Measurements from ENCODE around the gene STPG4. TPM values are rescaled to one million over a fixed set of nuclear protein-coding genes. Genes with fewer than 3 reads are reported as not detected.
A peak's percentile ranks its signal among the peaks of the same experiment; 100 is the strongest.

The STPG4 gene
- total RNA-seq, 1 donor from 2014 or later = 0.64 TPM

DNA sequence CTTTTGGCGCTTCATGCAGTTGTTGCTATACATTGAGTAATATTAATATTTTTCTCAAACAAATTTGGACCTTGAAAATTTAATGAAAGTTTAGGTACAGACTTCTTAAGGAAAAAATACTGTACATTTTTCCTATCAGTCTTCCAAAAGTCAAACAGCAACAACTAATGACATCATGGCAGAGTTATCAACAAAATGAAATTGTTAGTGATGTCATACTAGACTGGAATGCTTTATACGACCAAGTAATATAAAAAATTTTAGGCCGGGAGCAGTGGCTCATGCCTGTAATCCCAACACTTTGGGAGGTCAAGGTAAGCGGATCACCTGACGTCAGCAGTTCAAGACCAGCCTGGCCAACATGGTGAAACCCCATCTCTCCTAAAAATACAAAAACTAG is 12.0 kb upstream of the STPG4 start:
- no peak for FAIRE-seq
- Mint-ChIP-seq H3K27me3 (ENCODE audit: low read depth, unreplicated experiment) (no peaks in the 10 kb centered on the region), H3K36me3 (ENCODE audit: low read depth, unreplicated experiment) (peaks cover 9% of the 10 kb centered on the region), H3K4me3 (ENCODE audit: unreplicated experiment) (no peak overlapping the region), H3K27ac (ENCODE audit: unreplicated experiment) (no peak overlapping the region), H3K4me1 (ENCODE audit: low read depth, unreplicated experiment) (peaks cover 54% of the 10 kb centered on the region), H3K9me3 (ENCODE audit: unreplicated experiment) (no peaks in the 10 kb centered on the region)
- Histone ChIP-seq H3K36me3 (ENCODE audit: insufficient read depth, low read length) (peaks cover 43% of the 10 kb centered on the region), H2AFZ (ENCODE audit: low read depth, low read length) (no peak overlapping the region), H3K27me3 (ENCODE audit: insufficient read depth, low read length) (no peaks in the 10 kb centered on the region), H3K9me3 (ENCODE audit: insufficient read depth, low read depth, low read length) (no peaks in the 10 kb centered on the region), H3K4me1 (ENCODE audit: insufficient read depth, low read length) (peaks cover 14% of the 10 kb centered on the region), H4K20me1 (ENCODE audit: insufficient read depth, low read length) (peaks cover 94% of the 10 kb centered on the region), H3K4me2 (ENCODE audit: low read length) (no peak overlapping the region), H3K4me3 (ENCODE audit: insufficient read depth, low read depth, low read length) (no peak overlapping the region), H3K27ac (ENCODE audit: low read depth, low read length) (no peak overlapping the region), H3K79me2 (ENCODE audit: insufficient read depth, low read length) (peaks cover 98% of the 10 kb centered on the region), H3K9ac (ENCODE audit: low read length) (no peak overlapping the region)
- no peak for DNase-seq (ENCODE audit: low read depth)
- no peak for TF ChIP-seq EZH2 (IDR thresholded peaks at IDR 0.05; ENCODE audit: insufficient read depth, low read length)
- TF ChIP-seq, protein P1, sequence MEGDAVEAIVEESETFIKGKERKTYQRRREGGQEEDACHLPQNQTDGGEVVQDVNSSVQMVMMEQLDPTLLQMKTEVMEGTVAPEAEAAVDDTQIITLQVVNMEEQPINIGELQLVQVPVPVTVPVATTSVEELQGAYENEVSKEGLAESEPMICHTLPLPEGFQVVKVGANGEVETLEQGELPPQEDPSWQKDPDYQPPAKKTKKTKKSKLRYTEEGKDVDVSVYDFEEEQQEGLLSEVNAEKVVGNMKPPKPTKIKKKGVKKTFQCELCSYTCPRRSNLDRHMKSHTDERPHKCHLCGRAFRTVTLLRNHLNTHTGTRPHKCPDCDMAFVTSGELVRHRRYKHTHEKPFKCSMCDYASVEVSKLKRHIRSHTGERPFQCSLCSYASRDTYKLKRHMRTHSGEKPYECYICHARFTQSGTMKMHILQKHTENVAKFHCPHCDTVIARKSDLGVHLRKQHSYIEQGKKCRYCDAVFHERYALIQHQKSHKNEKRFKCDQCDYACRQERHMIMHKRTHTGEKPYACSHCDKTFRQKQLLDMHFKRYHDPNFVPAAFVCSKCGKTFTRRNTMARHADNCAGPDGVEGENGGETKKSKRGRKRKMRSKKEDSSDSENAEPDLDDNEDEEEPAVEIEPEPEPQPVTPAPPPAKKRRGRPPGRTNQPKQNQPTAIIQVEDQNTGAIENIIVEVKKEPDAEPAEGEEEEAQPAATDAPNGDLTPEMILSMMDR (IDR thresholded peaks at IDR 0.05; ENCODE audit: insufficient read depth, low read depth, low read length) = no peak

DNA sequence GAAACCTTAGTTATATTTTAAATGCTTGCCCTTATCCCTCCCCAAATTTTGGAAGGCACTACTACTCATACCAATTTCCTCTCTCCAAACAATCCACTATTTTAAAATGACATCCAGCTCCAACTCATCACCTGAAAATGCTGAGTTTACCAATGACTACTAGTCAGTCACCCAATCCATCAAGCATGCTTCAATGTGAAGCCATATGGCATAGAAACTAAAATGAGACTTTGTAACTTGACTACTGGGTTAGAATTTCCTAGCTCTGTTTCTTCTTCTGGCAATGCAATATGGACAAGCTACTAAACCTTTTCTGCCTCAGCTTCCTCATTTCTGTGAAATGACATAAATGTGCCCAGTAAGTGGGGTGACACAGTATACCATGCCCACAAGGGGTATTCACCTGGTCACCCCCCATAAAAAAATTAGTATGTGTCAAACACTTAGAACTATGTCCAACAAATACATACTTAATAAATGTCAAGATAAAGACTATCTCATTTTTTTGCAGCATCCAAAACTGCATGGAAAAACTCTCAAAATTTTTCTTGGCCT is 10.0 kb upstream of the STPG4 start:
- peak overlapping the region; percentile 14 for H3K27ac ChIP-seq (ENCODE audit: low read depth, low read length)

DNA sequence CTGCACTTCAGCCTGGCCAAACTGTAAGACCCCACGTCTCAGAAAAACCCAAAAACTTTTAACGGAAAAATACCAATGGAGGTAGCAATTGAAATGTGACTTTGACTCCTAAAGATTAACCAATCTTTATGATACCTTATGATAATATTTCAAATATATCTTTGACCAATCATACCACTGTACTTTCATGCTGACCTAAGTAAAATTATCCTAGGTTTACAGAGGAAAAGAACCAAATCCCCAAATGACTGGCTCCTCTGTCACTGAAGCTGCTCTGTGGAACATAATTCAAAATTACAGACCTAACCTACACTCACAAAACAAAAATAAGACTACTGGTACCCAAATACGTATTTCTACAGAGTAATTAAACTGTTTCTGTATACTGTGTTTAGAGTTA is 7.7 kb upstream of the STPG4 start:
- H3K27me3 ChIP-seq (ENCODE audit: insufficient read depth, low read length) = no peaks in the 10 kb centered on the region
- peaks cover 72% of the 10 kb centered on the region for H3K36me3 ChIP-seq (ENCODE audit: insufficient read depth, low read length)
- H3K9me3 ChIP-seq (ENCODE audit: insufficient read depth, low read depth, low read length) = no peaks in the 10 kb centered on the region
- peaks cover 27% of the 10 kb centered on the region for H3K4me1 Mint-ChIP-seq (ENCODE audit: low read depth, unreplicated experiment)
- no peak for FAIRE-seq
- H3K4me3 Mint-ChIP-seq (ENCODE audit: unreplicated experiment) = peak overlapping the region; percentile 47
- H3K27me3 Mint-ChIP-seq (ENCODE audit: low read depth, unreplicated experiment) = no peaks in the 10 kb centered on the region
- TF ChIP-seq, protein P1 (IDR thresholded peaks at IDR 0.05; ENCODE audit: insufficient read depth, low read depth, low read length) = no peak
- no peak for TF ChIP-seq EZH2 (IDR thresholded peaks at IDR 0.05; ENCODE audit: insufficient read depth, low read length)
- no peak overlapping the region for H3K27ac ChIP-seq (ENCODE audit: low read depth, low read length)
- H4K20me1 ChIP-seq (ENCODE audit: insufficient read depth, low read length) = peaks cover 90% of the 10 kb centered on the region
- no peak overlapping the region for H2AFZ ChIP-seq (ENCODE audit: low read depth, low read length)
- peaks cover 69% of the 10 kb centered on the region for H3K79me2 ChIP-seq (ENCODE audit: insufficient read depth, low read length)
- no peak overlapping the region for H3K4me3 ChIP-seq (ENCODE audit: insufficient read depth, low read depth, low read length)
- no peaks in the 10 kb centered on the region for H3K9me3 Mint-ChIP-seq (ENCODE audit: unreplicated experiment)
- H3K4me1 ChIP-seq (ENCODE audit: insufficient read depth, low read length) = no peaks in the 10 kb centered on the region
- peaks cover 15% of the 10 kb centered on the region for H3K36me3 Mint-ChIP-seq (ENCODE audit: low read depth, unreplicated experiment)
- H3K27ac Mint-ChIP-seq (ENCODE audit: unreplicated experiment) = no peak overlapping the region
- no peak overlapping the region for H3K9ac ChIP-seq (ENCODE audit: low read length)
- no peak overlapping the region for H3K4me2 ChIP-seq (ENCODE audit: low read length)
- DNase-seq (ENCODE audit: low read depth) = no peak

More for the DNA sequence above, 10.0 kb upstream of the STPG4 start:
- Mint-ChIP-seq H3K9me3 (ENCODE audit: unreplicated experiment) (no peaks in the 10 kb centered on the region), H3K36me3 (ENCODE audit: low read depth, unreplicated experiment) (peaks cover 9% of the 10 kb centered on the region), H3K4me1 (ENCODE audit: low read depth, unreplicated experiment) (peaks cover 38% of the 10 kb centered on the region), H3K27me3 (ENCODE audit: low read depth, unreplicated experiment) (no peaks in the 10 kb centered on the region), H3K27ac (ENCODE audit: unreplicated experiment) (no peak overlapping the region), H3K4me3 (ENCODE audit: unreplicated experiment) (no peak overlapping the region)
- TF ChIP-seq, protein P1 (IDR thresholded peaks at IDR 0.05; ENCODE audit: insufficient read depth, low read depth, low read length) = no peak
- no peak for TF ChIP-seq EZH2 (IDR thresholded peaks at IDR 0.05; ENCODE audit: insufficient read depth, low read length)
- H3K9ac ChIP-seq (ENCODE audit: low read length) = no peak overlapping the region
- no peak for DNase-seq (ENCODE audit: low read depth)
- H3K4me3 ChIP-seq (ENCODE audit: insufficient read depth, low read depth, low read length) = no peak overlapping the region
- no peak for FAIRE-seq
- no peaks in the 10 kb centered on the region for H3K27me3 ChIP-seq (ENCODE audit: insufficient read depth, low read length)
- H3K4me1 ChIP-seq (ENCODE audit: insufficient read depth, low read length) = peaks cover 5% of the 10 kb centered on the region
- peaks cover 92% of the 10 kb centered on the region for H3K79me2 ChIP-seq (ENCODE audit: insufficient read depth, low read length)
- H3K9me3 ChIP-seq (ENCODE audit: insufficient read depth, low read depth, low read length) = no peaks in the 10 kb centered on the region
- peaks cover 61% of the 10 kb centered on the region for H3K36me3 ChIP-seq (ENCODE audit: insufficient read depth, low read length)
- peak overlapping the region; percentile 16 for H3K4me2 ChIP-seq (ENCODE audit: low read length)
- no peak overlapping the region for H2AFZ ChIP-seq (ENCODE audit: low read depth, low read length)
- peaks cover 93% of the 10 kb centered on the region for H4K20me1 ChIP-seq (ENCODE audit: insufficient read depth, low read length)

Data from astrocyte (in vitro differentiated cells and primary cell).